Measurements from ENCODE around the gene FHIT.

Gene FHIT

DNA sequence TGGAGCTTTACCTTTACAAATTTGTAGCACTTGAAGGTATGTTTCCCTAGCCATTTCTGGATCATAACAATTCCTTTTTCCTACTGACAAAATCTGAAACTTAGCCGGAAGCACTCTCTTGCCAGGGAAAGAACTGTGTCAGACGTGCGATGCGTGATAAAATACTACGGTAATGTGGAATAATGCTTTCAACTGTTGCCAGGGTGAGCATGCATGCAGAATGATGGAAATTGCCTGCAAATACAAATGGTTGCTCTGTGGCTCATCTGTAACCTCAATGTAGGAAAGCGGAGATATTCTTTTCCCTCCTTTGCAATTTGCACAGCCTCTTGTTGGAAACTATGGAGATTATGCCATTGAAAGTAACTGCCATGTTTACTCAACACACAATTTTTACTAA, 1464.9 kb downstream of the FHIT start:
- DNase-seq: peak in 1 of 56 donors; percentile 8

DNA sequence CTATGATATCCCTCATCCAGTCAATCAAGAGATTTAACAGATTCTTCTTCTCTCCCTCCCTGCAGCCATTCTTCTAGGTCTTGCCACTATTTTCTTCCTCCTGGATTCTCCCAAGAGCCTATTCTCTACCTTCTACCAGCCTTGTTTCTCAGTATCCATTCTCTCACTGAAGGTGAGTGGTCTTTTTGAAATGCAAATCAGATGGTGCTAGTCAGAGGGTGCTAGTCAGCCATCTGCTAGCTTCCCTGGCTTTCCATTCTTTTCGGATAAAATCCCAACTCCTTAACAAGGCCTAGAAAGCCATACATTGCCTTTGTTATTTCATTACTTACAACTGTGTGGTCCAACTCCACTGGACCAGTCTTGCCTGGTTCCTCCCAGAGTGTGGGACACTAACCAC, 1467.1 kb downstream of the FHIT start:
- no peak for DNase-seq

- DNase-seq: no peak
Observed at GRCh38 chr3:59783468-59783988, 1467.7 kb downstream of the FHIT start.

- no peak for DNase-seq
Observed at GRCh38 chr3:59782664-59783063, 1468.6 kb downstream of the FHIT start.

- no peak for DNase-seq
Observed at GRCh38 chr3:59780209-59780608, 1471.0 kb downstream of the FHIT start.

- no peak for DNase-seq
Observed at GRCh38 chr3:59779260-59779659, 1472.0 kb downstream of the FHIT start.

DNA sequence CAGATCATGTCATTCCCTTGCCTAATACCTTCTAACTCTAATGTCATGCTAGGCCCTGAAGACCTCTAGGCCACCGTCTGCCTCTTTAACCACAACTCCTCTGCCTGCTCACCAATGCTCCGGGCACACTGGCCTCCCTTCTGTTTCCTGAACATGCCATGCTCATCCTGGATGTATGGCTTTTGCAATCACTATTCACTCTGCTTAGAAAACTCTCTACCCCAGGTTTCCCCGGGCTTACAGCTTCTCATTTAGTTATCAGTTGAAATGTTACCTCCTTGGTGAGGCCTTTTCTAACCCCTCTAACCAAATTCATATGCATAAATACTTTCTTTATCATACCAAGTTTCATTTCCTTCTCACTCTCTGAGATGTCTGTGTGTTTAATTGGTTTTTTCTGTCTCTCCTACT, 1473.6 kb downstream of the FHIT start:
- no peak for DNase-seq

GRCh38 chr3:59777066-59777465, 1474.2 kb downstream of the FHIT start:
- DNase-seq: no peak

DNA sequence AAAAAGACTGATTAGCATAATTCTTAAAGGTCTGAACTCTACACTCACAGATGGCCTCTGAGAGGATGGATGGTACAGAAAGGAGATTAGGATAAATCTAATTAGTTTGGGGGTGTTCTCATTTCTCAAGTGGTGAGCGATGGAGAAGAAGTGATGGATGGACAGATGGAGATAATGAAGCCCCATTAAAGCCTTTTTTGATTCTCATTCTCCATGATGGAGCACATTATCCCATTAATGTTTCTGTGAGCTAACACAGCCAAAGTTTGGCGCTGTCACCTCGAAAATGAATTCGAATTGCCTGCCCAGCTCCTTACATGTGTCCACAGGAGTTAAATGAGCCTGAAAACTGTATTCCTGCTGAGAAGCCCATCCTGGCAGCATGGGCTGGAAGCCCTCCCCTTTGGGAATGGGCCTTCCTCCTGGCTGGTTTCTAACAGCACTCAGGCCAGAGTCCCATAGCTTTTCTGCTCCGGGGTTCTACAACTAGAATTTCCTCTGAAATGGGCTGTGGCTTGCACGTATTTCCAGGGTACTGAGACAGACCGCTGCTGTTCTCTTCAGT, 1475.4 kb downstream of the FHIT start:
- DNase-seq: no peak

DNA sequence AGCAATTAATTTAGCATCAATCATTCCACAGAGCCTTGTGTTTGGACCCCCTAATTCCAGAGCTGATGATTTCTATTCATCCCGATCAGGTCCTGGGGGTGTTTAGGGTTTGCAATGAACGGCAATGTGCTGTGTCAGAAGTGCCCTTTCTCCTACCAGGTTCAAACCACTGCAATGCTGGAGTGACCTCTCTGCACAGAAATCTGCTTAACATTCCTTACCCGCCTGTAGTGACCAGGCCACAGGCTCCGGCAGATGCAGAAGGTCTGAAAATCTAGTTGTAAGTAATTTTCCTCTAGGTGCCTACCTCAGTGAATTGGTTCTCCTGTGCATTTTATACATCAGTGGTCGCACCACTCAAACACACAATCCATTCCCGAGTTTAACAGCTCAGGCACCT, 1476.1 kb downstream of the FHIT start:
- no peak for DNase-seq

GRCh38 chr3:59774634-59775033, 1476.6 kb downstream of the FHIT start:
- no peak for DNase-seq

DNA sequence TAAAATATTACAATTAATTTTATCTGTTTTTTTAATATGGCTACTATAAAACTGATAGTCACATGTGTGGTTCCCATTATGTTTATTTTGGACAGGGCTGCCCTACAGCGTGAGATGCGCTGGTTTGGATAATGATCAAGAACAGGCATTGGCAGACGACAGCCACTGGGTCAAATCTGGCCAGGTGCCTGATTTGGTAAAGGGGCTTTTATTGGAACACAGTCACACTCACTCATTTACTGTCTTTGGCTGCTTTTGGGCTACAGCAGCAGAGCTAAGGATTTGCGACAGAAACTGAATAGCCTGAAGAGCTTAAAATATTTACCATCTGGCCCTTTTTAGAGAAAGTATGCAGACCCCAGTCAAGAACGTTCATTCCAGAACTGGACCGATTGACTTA, 1477.3 kb downstream of the FHIT start:
- DNase-seq: peak in 10 of 56 donors; percentile 0 to 10 (median 4)

- no peak for DNase-seq
Observed at GRCh38 chr3:59772416-59773408, 1478.5 kb downstream of the FHIT start.

DNA sequence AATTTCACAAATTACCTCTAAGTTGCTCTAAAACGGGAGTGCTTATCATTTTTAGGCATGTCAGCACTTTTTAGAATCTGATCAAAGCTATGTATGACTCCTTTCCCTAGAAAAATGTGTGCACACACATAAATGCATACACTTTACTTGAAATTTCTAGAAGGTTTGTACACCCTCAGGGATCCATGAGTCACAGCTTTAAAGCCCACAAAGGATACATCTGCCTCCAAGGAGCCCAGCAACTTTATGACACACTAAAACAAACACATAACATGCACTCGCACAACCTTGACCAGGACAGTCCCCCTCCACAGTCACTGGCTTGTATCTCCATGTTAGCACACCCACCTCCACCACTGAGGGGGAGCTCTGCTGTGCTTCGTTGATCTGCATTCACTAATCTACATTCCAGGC, 1479.5 kb downstream of the FHIT start:
- DNase-seq: no peak

GRCh38 chr3:59769127-59769750, 1482.0 kb downstream of the FHIT start:
- DNase-seq: no peak

DNA sequence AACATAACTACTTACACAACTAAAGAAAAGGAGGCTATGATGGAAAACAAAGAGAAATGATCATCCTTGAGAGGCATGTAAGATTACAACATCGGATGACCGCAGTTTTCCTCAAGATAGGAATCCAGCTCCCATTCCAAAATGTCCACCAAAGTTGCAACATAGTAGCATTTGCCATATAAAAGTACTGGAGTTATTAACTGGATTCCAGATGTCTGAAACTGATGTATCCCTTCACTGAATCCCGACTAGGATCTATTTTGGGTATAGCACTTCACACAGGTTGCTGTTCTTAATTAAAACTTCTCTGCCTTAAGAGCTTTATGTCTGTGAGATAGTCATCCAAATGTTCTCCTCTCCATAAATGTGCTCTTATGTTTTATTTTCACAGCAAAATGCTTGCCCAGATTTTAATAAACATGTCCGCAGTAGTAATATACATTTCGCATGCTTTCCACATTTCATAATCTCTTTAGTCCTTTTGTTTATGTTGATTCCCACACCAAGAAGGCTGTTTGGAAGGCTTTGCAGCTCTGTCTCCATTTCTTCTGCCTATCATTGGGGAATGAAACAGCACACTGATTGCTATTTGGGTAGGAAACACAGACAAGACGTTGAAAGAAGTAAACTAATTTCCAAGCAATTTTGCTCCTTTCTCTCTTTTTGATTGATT, 1484.9 kb downstream of the FHIT start:
- DNase-seq: no peak

DNA sequence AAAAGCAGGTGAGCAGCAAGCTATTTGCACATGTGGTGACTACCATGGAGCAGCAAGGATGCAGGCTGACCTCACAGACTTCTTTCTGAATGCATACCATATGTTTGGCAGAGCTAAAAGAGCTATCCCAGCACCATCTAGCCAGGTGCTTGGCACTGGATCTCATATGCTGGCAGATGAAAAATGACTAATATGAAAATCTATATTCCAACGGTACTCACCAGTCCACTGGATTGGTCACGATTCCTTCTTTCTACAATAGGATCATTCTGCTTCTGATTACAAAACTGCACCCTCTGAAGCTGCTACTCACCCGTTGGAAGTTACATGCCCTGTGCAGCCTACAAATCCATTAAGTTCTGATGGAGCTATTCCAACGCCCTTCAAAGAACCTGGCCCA, 1487.1 kb downstream of the FHIT start:
- DNase-seq: no peak

- no peak for DNase-seq
Observed at GRCh38 chr3:59762941-59763340, 1488.3 kb downstream of the FHIT start.

- DNase-seq: no peak
Observed at GRCh38 chr3:59759298-59760031, 1491.8 kb downstream of the FHIT start.

DNA sequence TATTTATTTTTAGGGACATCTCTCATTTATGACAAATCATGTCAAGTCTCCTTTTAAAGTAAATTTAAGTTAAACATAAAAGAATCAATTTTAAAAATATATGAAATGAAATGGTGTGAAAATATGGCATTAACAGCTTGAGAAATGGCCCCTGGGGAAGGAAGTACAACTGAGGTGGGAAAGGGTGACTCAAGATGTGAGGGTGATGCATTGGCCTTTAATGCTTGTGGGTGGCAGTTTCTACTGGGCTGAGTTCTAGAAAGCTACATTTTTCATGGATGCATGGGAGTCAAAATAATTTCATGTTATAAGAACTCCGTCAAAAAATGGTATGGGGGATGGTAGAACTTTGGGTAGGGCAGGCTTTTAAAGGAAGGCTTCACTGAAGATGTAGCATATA, 1492.6 kb downstream of the FHIT start:
- DNase-seq: no peak

DNA sequence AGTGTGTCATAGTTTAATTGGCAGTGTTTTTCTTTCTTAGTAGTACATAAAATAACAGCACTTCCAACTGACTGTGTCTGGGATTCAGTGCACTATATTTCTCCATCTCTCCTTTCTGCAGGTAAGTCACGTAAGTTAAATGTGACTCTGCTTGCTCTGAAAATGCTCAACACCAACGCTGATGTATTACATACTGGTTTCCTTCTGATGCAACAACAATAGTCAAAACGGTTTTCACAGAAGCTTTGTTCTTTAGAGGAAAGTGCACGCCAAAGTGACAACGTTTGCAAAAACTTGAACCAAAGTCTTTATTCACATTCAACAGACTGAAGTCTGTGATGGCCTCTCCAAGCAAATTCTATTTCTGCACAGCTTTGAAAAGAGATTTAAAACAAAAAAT, 1494.3 kb downstream of the FHIT start:
- no peak for DNase-seq
